Endothelial cell of umbilical vein (primary cell): ENCODE results near the gene PARN.

Source experiments
- EZH2 ChIP-seq: IDR thresholded peaks from 2 replicates; pipeline ENCODE4 v1.6.1; 2012; ENCODE audit warnings: borderline replicate concordance, low read depth, mild to moderate bottlenecking, moderate library complexity, low read length, inconsistent platforms; ENCODE audit not compliant: severe bottlenecking
- FOS ChIP-seq: IDR thresholded peaks from 2 replicates; pipeline ENCODE4 v1.6.1; 2011; ENCODE audit warnings: mild to moderate bottlenecking, low read length, moderate library complexity, borderline replicate concordance; ENCODE audit not compliant: insufficient read depth
- POLR2A ChIP-seq: IDR thresholded peaks from 2 replicates; pipeline ENCODE4 v1.6.1; 2012; ENCODE audit warnings: low read depth, mild to moderate bottlenecking, control low read depth, low read length
- POLR2AphosphoS5 ChIP-seq: IDR thresholded peaks from 2 replicates; pipeline ENCODE4 v1.6.1; 2012; ENCODE audit warnings: low read depth, mild to moderate bottlenecking, control low read depth, low read length, moderate library complexity; ENCODE audit not compliant: insufficient read depth
- TF ChIP-seq, protein P1 (sequence below), 2 donors: IDR thresholded peaks; 1 replicate in 1 of 2; 2 replicates in 1 of 2; pipeline ENCODE4 v1.5.1; 2011; ENCODE audit warnings: low read length in 2 of 2, mild to moderate bottlenecking in 2 of 2, moderate library complexity in 2 of 2, control low read depth in 1 of 2, inconsistent platforms in 1 of 2, low read depth in 1 of 2; ENCODE audit not compliant: insufficient read depth in 1 of 2; ENCODE audit errors: extremely low read depth in 1 of 2
- TF ChIP-seq, protein P2 (sequence below): IDR thresholded peaks from 2 replicates; pipeline ENCODE4 v1.6.1; 2011; ENCODE audit not compliant: insufficient read depth, insufficient read length

- no peak for TF ChIP-seq POLR2A
- TF ChIP-seq, protein P1, sequence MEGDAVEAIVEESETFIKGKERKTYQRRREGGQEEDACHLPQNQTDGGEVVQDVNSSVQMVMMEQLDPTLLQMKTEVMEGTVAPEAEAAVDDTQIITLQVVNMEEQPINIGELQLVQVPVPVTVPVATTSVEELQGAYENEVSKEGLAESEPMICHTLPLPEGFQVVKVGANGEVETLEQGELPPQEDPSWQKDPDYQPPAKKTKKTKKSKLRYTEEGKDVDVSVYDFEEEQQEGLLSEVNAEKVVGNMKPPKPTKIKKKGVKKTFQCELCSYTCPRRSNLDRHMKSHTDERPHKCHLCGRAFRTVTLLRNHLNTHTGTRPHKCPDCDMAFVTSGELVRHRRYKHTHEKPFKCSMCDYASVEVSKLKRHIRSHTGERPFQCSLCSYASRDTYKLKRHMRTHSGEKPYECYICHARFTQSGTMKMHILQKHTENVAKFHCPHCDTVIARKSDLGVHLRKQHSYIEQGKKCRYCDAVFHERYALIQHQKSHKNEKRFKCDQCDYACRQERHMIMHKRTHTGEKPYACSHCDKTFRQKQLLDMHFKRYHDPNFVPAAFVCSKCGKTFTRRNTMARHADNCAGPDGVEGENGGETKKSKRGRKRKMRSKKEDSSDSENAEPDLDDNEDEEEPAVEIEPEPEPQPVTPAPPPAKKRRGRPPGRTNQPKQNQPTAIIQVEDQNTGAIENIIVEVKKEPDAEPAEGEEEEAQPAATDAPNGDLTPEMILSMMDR (IDR thresholded peaks at IDR 0.05; ENCODE audit: extremely low read depth in 1 of 2, insufficient read depth in 1 of 2, low read depth in 1 of 2, low read length in 2 of 2) = no peak
- TF ChIP-seq, protein P2, sequence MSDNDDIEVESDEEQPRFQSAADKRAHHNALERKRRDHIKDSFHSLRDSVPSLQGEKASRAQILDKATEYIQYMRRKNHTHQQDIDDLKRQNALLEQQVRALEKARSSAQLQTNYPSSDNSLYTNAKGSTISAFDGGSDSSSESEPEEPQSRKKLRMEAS = no peak
- no peak for TF ChIP-seq POLR2AphosphoS5
- no peak for TF ChIP-seq EZH2
- TF ChIP-seq FOS = no peak
These were observed 229.6 kb downstream of the PARN start for GRCh38 chr16:14400285-14400977.
